ENCODE data around the gene SYNDIG1L. TPM values are rescaled to one million over a fixed set of nuclear protein-coding genes. Genes with fewer than 3 reads are reported as not detected.

SYNDIG1L gene
- total and polyA plus RNA-seq, 2 donors (not counting 3 experiments of a cell fraction or from before 2014, with no cell fraction given) = not detected

DNA sequence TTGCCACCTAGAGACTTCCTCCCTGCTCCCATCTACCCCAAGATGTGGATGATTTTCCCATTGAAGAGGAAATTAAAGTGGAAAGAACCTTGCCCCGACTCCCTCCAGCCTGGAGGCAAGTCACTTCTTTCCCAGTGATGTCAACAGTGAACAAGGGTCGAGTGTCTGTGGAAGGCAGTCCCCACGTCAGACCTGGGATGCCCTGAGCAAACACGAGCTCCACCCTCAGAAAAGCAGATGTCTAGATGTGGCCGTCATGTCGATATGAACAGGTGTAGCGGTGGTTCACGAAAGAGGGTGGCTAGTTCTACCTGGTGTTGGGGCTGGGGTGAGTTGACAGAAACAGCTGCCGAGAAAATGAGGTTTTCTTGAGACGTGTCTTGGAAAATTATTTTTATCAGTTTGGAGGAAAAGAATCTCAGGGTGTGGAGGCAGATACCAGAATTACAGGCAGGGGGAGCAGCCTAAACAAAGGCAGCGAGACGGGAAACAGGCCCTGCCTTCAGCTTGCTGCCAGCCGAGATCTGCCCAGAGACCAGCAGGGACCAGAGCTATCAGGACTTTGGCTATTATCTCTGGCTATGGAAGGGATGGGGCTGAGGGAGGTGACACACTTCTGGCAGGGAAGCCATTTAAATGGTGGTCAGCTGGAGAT is 25.9 kb downstream of the SYNDIG1L start:
- no peak for FAIRE-seq
- Histone ChIP-seq H3K27ac (ENCODE audit: insufficient read depth, low read depth, low read length) (no peak overlapping the region), H2AFZ (ENCODE audit: low read depth, low read length) (no peak overlapping the region), H3K4me2 (ENCODE audit: insufficient read depth, low read length) (no peak overlapping the region), H3K9me3 (replicated peaks; ENCODE audit: control insufficient read depth, insufficient read depth, low read length) (no peaks in the 10 kb centered on the region), H3K27me3 (ENCODE audit: control insufficient read depth in 2 of 2, insufficient read depth in 2 of 2, low read length in 2 of 2) (peaks cover 5 to 8% of the 10 kb centered on the region in 2 experiments), H3K4me3 (replicated peaks in 1 of 3; ENCODE audit: insufficient read depth in 1 of 3, low read depth in 1 of 3, low read length in 3 of 3) (no peak overlapping the region), H4K20me1 (replicated peaks; ENCODE audit: control insufficient read depth, extremely low read depth, insufficient read depth, low read length) (no peaks in the 10 kb centered on the region), H3K9me1 (replicated peaks; ENCODE audit: control insufficient read depth, extremely low read depth, insufficient read depth, low read length) (no peaks in the 10 kb centered on the region), H3K79me2 (ENCODE audit: control insufficient read depth, insufficient read depth, low read length) (no peaks in the 10 kb centered on the region), H3K4me1 (ENCODE audit: control insufficient read depth, extremely low read depth, insufficient read depth, low read length) (peaks cover 5% of the 10 kb centered on the region), H3K9ac (replicated peaks; ENCODE audit: extremely low read depth, insufficient read depth, low read length) (no peak overlapping the region), H3K36me3 (ENCODE audit: control insufficient read depth in 2 of 2, extremely low read depth in 1 of 2, insufficient read depth in 2 of 2, low read length in 2 of 2) (no peaks in the 10 kb centered on the region)
- intact Hi-C loops (cut with micrococcal nuclease) = no loop called here
- dilution Hi-C loops (cut with MboI; ENCODE audit: extremely low pct_ligation_motif_present, low sequenced_read_pairs) = no loop called here
- no peak for TF ChIP-seq EZH2 (IDR thresholded peaks at IDR 0.05; ENCODE audit: borderline replicate concordance, low read depth, low read length, severe bottlenecking)
- TF ChIP-seq JUN (IDR thresholded peaks at IDR 0.05; ENCODE audit: borderline replicate concordance, insufficient read depth, insufficient read length, low read depth) = no peak
- TF ChIP-seq, protein P1, sequence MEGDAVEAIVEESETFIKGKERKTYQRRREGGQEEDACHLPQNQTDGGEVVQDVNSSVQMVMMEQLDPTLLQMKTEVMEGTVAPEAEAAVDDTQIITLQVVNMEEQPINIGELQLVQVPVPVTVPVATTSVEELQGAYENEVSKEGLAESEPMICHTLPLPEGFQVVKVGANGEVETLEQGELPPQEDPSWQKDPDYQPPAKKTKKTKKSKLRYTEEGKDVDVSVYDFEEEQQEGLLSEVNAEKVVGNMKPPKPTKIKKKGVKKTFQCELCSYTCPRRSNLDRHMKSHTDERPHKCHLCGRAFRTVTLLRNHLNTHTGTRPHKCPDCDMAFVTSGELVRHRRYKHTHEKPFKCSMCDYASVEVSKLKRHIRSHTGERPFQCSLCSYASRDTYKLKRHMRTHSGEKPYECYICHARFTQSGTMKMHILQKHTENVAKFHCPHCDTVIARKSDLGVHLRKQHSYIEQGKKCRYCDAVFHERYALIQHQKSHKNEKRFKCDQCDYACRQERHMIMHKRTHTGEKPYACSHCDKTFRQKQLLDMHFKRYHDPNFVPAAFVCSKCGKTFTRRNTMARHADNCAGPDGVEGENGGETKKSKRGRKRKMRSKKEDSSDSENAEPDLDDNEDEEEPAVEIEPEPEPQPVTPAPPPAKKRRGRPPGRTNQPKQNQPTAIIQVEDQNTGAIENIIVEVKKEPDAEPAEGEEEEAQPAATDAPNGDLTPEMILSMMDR (IDR thresholded peaks at IDR 0.05; ENCODE audit: extremely low read depth in 1 of 2, insufficient read depth in 1 of 2, low read depth in 1 of 2, low read length in 2 of 2) = no peak
- no peak for TF ChIP-seq FOS (IDR thresholded peaks at IDR 0.05; ENCODE audit: borderline replicate concordance, insufficient read depth, low read length)
- no peak for TF ChIP-seq POLR2AphosphoS5 (IDR thresholded peaks at IDR 0.05; ENCODE audit: insufficient read depth, low read depth, low read length)
- TF ChIP-seq, protein P2, sequence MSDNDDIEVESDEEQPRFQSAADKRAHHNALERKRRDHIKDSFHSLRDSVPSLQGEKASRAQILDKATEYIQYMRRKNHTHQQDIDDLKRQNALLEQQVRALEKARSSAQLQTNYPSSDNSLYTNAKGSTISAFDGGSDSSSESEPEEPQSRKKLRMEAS (IDR thresholded peaks at IDR 0.05; ENCODE audit: insufficient read depth, insufficient read length) = no peak
- no peak for TF ChIP-seq POLR2A (IDR thresholded peaks at IDR 0.05; ENCODE audit: low read depth, low read length)
- no peak for TF ChIP-seq MYC (IDR thresholded peaks at IDR 0.05; ENCODE audit: low read depth, low read length)
- TF ChIP-seq GATA2 (IDR thresholded peaks at IDR 0.05; ENCODE audit: insufficient read depth, insufficient read length, low read depth, low read length) = no peak
- no peak for DNase-seq (ENCODE audit: low read depth, low spot score)
- ChIA-PET POLR2A (no interaction called here), CTCF (interaction anchor here (0.9 kb wide), 1 partner anchor 92 kb away, joined by 4 read pairs; no protein-coding TSS in a partner anchor)
- BruUV-seq (replicated peaks) = no TSS peak
